ENCODE results near the gene TRAM2.

DNA sequence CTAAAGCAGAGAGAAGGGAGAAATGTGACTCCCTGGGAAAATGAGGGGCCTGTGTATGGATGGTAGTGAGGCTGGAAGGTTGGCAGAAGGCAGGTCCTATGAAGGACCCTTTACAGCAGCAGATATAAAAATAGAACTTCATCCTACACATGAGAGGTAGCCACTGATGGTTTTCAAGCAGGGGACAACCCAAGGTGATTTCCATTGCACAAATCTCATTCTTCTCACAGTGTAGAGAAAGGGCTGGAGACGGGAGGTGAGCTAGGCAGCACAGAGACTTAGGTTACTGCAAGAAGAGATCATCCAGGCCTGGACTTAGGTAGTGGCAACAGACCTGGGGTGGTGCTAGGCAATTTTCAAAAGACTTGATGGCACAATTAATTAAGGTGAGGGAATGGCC is 30.7 kb downstream of the TRAM2 start:
- TF ChIP-seq POLR2A (IDR thresholded peaks at IDR 0.05), result no peak
- no peak for TF ChIP-seq CTCF (IDR thresholded peaks at IDR 0.05)
